Liver (tissue), 9 donors: ENCODE data around the gene CREB3L2. TPM values are rescaled to one million over a fixed set of nuclear protein-coding genes. Genes with fewer than 3 reads are reported as not detected.

Experiments
- DNase-seq: peaks from one replicate; pipeline ENCODE4 v3.0.0-alpha.2; 2017; ENCODE audit warnings: low spot score
- H3K27ac ChIP-seq, 2 donors: one replicate each; pipeline ENCODE4 v1.7.0; 2013; ENCODE audit warnings: inconsistent platforms in 2 of 2, low read length in 2 of 2, control low read depth in 1 of 2, low read depth in 1 of 2, mild to moderate bottlenecking in 1 of 2
- H3K27me3 ChIP-seq, 4 donors: one replicate each; pipeline versions ENCODE4 v1.6.1 to v1.7.0; 2013; ENCODE audit warnings: low read length in 3 of 4, inconsistent platforms in 1 of 4, mild to moderate bottlenecking in 1 of 4, moderate library complexity in 1 of 4; ENCODE audit not compliant: control insufficient read depth in 4 of 4, insufficient read depth in 4 of 4
- H3K36me3 ChIP-seq, 4 donors: one replicate each; pipeline versions ENCODE4 v1.6.1 to v1.7.0; 2013; ENCODE audit warnings: low read length in 3 of 4, mild to moderate bottlenecking in 3 of 4, low read depth in 1 of 4, moderate library complexity in 1 of 4; ENCODE audit not compliant: control insufficient read depth in 4 of 4, insufficient read depth in 3 of 4
- H3K4me1 ChIP-seq, 4 donors: one replicate each; pipeline versions ENCODE4 v1.6.1 to v1.7.0; 2013; ENCODE audit warnings: low read length in 3 of 4, mild to moderate bottlenecking in 3 of 4, moderate library complexity in 1 of 4; ENCODE audit not compliant: control insufficient read depth in 4 of 4, insufficient read depth in 4 of 4
- H3K4me3 ChIP-seq, 3 donors: one replicate each; pipeline versions ENCODE4 v1.6.1 to v1.7.0; 2013; ENCODE audit warnings: low read length in 3 of 3, control low read depth in 1 of 3, low read depth in 1 of 3, mild to moderate bottlenecking in 1 of 3
- H3K9ac ChIP-seq, 2 donors: one replicate each; pipeline ENCODE4 v1.7.0; 2013; ENCODE audit warnings: low read length in 2 of 2, mild to moderate bottlenecking in 2 of 2, moderate library complexity in 2 of 2, control low read depth in 1 of 2, low read depth in 1 of 2
- H3K9me3 ChIP-seq, 4 donors: one replicate each; pipeline versions ENCODE4 v1.6.1 to v1.7.0; 2013; ENCODE audit warnings: low read length in 3 of 4; ENCODE audit not compliant: control insufficient read depth in 4 of 4
- EGR1 ChIP-seq, 2 donors: IDR thresholded peaks; 2 replicates each; pipeline ENCODE4 v1.6.1; 2016 to 2018; ENCODE audit warnings: antibody characterized with exemption in 2 of 2, low read depth in 2 of 2
- FOXA1 ChIP-seq: IDR thresholded peaks from 2 replicates; pipeline ENCODE4 v1.6.1; 2016; ENCODE audit warnings: antibody characterized with exemption
- FOXA2 ChIP-seq: IDR thresholded peaks from 2 replicates; pipeline ENCODE4 v1.6.1; 2016; ENCODE audit warnings: antibody characterized with exemption
- GABPA ChIP-seq, 2 donors: IDR thresholded peaks in 1 of 2; conservative IDR thresholded peaks in 1 of 2; 2 replicates each; pipeline ENCODE4 v1.6.1; 2016; ENCODE audit warnings: antibody characterized with exemption in 2 of 2, mild to moderate bottlenecking in 1 of 2, moderate library complexity in 1 of 2
- HNF4A ChIP-seq, 2 donors: conservative IDR thresholded peaks; 2 replicates each; pipeline ENCODE4 v1.6.1; 2016; ENCODE audit warnings: antibody characterized with exemption in 2 of 2, mild to moderate bottlenecking in 2 of 2
- HNF4G ChIP-seq: IDR thresholded peaks from 2 replicates; pipeline ENCODE4 v1.6.1; 2016; ENCODE audit warnings: antibody characterized with exemption
- JUND ChIP-seq, 2 donors: IDR thresholded peaks; 2 replicates each; pipeline ENCODE4 v1.6.1; 2016; ENCODE audit warnings: antibody characterized with exemption in 2 of 2
- NR2F2 ChIP-seq: IDR thresholded peaks from 2 replicates; pipeline ENCODE4 v1.6.1; 2016; ENCODE audit warnings: antibody characterized with exemption
- RAD21 ChIP-seq, 2 donors: IDR thresholded peaks; 2 replicates each; pipeline ENCODE4 v1.6.1; 2016; ENCODE audit warnings: antibody characterized with exemption in 2 of 2, mild to moderate bottlenecking in 2 of 2
- RXRA ChIP-seq, 2 donors: IDR thresholded peaks; 2 replicates each; pipeline ENCODE4 v1.6.1; 2017 to 2018; ENCODE audit warnings: antibody characterized with exemption in 2 of 2, mild to moderate bottlenecking in 1 of 2
- SP1 ChIP-seq: IDR thresholded peaks from 2 replicates; pipeline ENCODE4 v1.6.1; 2018; ENCODE audit warnings: antibody characterized with exemption, mild to moderate bottlenecking
- TAF1 ChIP-seq: conservative IDR thresholded peaks from 2 replicates; pipeline ENCODE4 v1.6.1; 2016; ENCODE audit warnings: antibody characterized with exemption, mild to moderate bottlenecking
- YY1 ChIP-seq: IDR thresholded peaks from 2 replicates; pipeline ENCODE4 v1.6.1; 2016; ENCODE audit warnings: antibody characterized with exemption, mild to moderate bottlenecking
- WGBS: extraction: QIAGEN DNeasy Blood & Tissue Kit; methylation state at CpG from one replicate; pipeline ENCODE4 v1.1.7; 2013; 5-methylcytosine and 5-hydroxymethylcytosine counted together
- polyA plus RNA-seq, 2 donors: library from polyadenylated mRNA; stranded (reverse) in 1 of 2; unstranded in 1 of 2; fragments of 200-250 nt in 1 of 2; fragments of >200 nt in 1 of 2; fragmentation: Nextera tagmentation in 1 of 2; extraction: Ambion mirVana in 1 of 2; gene quantifications; one replicate each; pipeline versions ENCODE4 v1.2.1 to v1.2.3, GENCODE V29; 2013 to 2015
- total RNA-seq, 2 donors: library from RNA; depleted of rRNA; stranded (reverse); fragments of >200 nt; gene quantifications; one replicate each; pipeline ENCODE4 v1.2.3, GENCODE V29; 2014
- TF ChIP-seq, protein P1 (sequence below): IDR thresholded peaks from 2 replicates; pipeline ENCODE4 v1.6.1; 2016; ENCODE audit warnings: antibody characterized with exemption
- TF ChIP-seq, protein P2 (sequence below): IDR thresholded peaks from 2 replicates; pipeline ENCODE4 v1.6.1; 2016; ENCODE audit warnings: antibody characterized with exemption
- TF ChIP-seq, protein P3 (sequence below): fragments of 150-350 bp; IDR thresholded peaks from 2 replicates; pipeline ENCODE4 v1.5.1; 2017; ENCODE audit warnings: improper control_type of control experiment, low read depth, low read length; ENCODE audit not compliant: missing input control
- TF ChIP-seq, protein P4 (sequence below): IDR thresholded peaks from 2 replicates; pipeline ENCODE4 v1.6.1; 2016; ENCODE audit warnings: antibody characterized with exemption, mild to moderate bottlenecking
- TF ChIP-seq, protein P5 (sequence below): IDR thresholded peaks from 2 replicates; pipeline ENCODE4 v1.6.1; 2016; ENCODE audit warnings: antibody characterized with exemption
- donor health status: healthy.
- donor health status: healthy.
- donor health status: healthy.
- donor health status: healthy.
- donor health status: healthy.

The CREB3L2 gene
- total and polyA plus RNA-seq, 4 donors: 6.7 to 16.6 (median 9.9) TPM

DNA sequence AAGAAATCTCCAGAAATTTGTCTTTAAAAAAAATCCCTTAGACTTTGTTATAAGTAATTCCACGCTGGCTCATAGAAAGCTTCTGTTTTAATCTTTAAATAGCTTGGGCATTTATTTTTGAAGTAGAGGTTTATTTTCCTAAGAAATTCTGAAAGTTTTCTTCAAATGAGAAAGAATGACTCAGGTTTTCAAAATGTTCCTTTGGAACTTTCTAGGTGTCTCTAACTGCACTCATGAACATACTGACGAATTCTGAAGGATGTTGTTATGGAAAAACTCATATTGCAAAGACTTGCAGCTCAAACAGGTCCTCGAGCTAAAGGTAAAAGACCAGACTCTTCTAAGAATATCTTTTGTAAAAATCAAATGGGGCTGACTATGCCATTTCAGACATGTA lies 165.8 kb downstream of the CREB3L2 start:
- Histone ChIP-seq H3K4me1 (peaks cover 0 to 8% (median 2%) of the 10 kb centered on the region in 4 donors), H3K36me3 (no peaks in the 10 kb centered on the region), H3K27me3 (no peaks in the 10 kb centered on the region), H3K9me3 (peaks cover 0 to 8% (median 4%) of the 10 kb centered on the region in 4 donors), H3K9ac (no peak overlapping the region), H3K27ac (no peak overlapping the region), H3K4me3 (no peak overlapping the region)
- TF ChIP-seq SP1 (no peak), RXRA (IDR thresholded peaks at IDR 0.05) (no peak), HNF4G (no peak), EGR1 (IDR thresholded peaks at IDR 0.05; ENCODE audit: low read depth in 2 of 2) (no peak), NR2F2 (no peak), TAF1 (no peak), GABPA (IDR thresholded peaks at IDR 0.05 in 1 of 2, conservative IDR thresholded peaks at IDR 0.05 in 1 of 2) (no peak), FOXA2 (no peak), RAD21 (IDR thresholded peaks at IDR 0.05) (no peak), FOXA1 (no peak)
- TF ChIP-seq, protein P1, sequence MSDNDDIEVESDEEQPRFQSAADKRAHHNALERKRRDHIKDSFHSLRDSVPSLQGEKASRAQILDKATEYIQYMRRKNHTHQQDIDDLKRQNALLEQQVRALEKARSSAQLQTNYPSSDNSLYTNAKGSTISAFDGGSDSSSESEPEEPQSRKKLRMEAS: no peak
- TF ChIP-seq, protein P2, sequence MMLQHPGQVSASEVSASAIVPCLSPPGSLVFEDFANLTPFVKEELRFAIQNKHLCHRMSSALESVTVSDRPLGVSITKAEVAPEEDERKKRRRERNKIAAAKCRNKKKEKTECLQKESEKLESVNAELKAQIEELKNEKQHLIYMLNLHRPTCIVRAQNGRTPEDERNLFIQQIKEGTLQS: no peak
- TF ChIP-seq, protein P3, sequence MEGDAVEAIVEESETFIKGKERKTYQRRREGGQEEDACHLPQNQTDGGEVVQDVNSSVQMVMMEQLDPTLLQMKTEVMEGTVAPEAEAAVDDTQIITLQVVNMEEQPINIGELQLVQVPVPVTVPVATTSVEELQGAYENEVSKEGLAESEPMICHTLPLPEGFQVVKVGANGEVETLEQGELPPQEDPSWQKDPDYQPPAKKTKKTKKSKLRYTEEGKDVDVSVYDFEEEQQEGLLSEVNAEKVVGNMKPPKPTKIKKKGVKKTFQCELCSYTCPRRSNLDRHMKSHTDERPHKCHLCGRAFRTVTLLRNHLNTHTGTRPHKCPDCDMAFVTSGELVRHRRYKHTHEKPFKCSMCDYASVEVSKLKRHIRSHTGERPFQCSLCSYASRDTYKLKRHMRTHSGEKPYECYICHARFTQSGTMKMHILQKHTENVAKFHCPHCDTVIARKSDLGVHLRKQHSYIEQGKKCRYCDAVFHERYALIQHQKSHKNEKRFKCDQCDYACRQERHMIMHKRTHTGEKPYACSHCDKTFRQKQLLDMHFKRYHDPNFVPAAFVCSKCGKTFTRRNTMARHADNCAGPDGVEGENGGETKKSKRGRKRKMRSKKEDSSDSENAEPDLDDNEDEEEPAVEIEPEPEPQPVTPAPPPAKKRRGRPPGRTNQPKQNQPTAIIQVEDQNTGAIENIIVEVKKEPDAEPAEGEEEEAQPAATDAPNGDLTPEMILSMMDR: no peak
- TF ChIP-seq, protein P4, sequence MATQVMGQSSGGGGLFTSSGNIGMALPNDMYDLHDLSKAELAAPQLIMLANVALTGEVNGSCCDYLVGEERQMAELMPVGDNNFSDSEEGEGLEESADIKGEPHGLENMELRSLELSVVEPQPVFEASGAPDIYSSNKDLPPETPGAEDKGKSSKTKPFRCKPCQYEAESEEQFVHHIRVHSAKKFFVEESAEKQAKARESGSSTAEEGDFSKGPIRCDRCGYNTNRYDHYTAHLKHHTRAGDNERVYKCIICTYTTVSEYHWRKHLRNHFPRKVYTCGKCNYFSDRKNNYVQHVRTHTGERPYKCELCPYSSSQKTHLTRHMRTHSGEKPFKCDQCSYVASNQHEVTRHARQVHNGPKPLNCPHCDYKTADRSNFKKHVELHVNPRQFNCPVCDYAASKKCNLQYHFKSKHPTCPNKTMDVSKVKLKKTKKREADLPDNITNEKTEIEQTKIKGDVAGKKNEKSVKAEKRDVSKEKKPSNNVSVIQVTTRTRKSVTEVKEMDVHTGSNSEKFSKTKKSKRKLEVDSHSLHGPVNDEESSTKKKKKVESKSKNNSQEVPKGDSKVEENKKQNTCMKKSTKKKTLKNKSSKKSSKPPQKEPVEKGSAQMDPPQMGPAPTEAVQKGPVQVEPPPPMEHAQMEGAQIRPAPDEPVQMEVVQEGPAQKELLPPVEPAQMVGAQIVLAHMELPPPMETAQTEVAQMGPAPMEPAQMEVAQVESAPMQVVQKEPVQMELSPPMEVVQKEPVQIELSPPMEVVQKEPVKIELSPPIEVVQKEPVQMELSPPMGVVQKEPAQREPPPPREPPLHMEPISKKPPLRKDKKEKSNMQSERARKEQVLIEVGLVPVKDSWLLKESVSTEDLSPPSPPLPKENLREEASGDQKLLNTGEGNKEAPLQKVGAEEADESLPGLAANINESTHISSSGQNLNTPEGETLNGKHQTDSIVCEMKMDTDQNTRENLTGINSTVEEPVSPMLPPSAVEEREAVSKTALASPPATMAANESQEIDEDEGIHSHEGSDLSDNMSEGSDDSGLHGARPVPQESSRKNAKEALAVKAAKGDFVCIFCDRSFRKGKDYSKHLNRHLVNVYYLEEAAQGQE: no peak
- no peak for DNase-seq
- 90% methylated on average over 3 of the region's 3 CpGs for WGBS

DNA sequence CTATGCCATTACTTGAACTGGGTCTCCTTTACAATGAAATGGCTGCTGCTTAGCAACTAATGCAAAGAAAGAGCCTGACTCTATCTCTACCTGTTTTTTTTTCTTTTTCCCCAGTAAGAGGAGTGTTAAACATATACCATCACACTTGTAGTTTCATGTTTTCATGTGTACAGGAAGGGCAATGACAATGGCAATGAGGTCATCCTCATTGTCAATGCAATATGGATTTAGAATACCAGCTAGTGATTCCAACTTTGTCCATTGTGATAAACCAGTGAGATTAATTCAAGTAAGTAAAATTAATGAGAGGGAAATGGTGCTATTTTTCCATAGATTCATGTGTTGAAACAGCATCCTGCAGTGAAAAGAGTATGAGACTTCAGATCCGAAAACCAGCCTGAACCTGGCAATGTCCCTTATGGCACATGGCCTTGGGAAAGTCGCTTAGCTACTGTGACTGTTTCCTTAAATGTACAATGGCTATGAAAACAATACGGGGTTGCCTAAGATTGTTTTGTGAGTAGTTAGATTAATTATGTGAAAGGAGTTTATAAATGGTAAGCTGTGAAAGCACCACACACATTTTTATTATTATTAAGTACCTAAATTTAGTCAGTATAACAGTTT lies 166.3 kb downstream of the CREB3L2 start:
- H3K9ac ChIP-seq: no peak overlapping the region
- H3K27ac ChIP-seq: no peak overlapping the region
- H3K36me3 ChIP-seq: no peaks in the 10 kb centered on the region
- peaks cover 0 to 8% (median 4%) of the 10 kb centered on the region in 4 donors for H3K9me3 ChIP-seq
- no peaks in the 10 kb centered on the region for H3K27me3 ChIP-seq
- no peak for DNase-seq
- peaks cover 0 to 8% (median 2%) of the 10 kb centered on the region in 4 donors for H3K4me1 ChIP-seq
- H3K4me3 ChIP-seq: no peak overlapping the region
- WGBS: 88% methylated on average over 3 of the region's 3 CpGs
- TF ChIP-seq RXRA (IDR thresholded peaks at IDR 0.05) (no peak), EGR1 (IDR thresholded peaks at IDR 0.05; ENCODE audit: low read depth in 2 of 2) (no peak), GABPA (IDR thresholded peaks at IDR 0.05 in 1 of 2, conservative IDR thresholded peaks at IDR 0.05 in 1 of 2) (no peak), NR2F2 (no peak), YY1 (no peak), JUND (IDR thresholded peaks at IDR 0.05) (no peak), HNF4G (no peak), SP1 (no peak), HNF4A (conservative IDR thresholded peaks at IDR 0.05) (no peak), TAF1 (no peak), FOXA1 (no peak)
- TF ChIP-seq, protein P4: no peak
- TF ChIP-seq, protein P5, sequence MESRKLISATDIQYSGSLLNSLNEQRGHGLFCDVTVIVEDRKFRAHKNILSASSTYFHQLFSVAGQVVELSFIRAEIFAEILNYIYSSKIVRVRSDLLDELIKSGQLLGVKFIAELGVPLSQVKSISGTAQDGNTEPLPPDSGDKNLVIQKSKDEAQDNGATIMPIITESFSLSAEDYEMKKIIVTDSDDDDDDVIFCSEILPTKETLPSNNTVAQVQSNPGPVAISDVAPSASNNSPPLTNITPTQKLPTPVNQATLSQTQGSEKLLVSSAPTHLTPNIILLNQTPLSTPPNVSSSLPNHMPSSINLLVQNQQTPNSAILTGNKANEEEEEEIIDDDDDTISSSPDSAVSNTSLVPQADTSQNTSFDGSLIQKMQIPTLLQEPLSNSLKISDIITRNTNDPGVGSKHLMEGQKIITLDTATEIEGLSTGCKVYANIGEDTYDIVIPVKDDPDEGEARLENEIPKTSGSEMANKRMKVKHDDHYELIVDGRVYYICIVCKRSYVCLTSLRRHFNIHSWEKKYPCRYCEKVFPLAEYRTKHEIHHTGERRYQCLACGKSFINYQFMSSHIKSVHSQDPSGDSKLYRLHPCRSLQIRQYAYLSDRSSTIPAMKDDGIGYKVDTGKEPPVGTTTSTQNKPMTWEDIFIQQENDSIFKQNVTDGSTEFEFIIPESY: no peak
- TF ChIP-seq, protein P2: no peak
